ENCODE measurements around the gene PRKCH. TPM values are rescaled to one million over a fixed set of nuclear protein-coding genes. Genes with fewer than 3 reads are reported as not detected.

PRKCH gene
- polyA plus RNA-seq, 3 donors = 3.6 to 6.2 (median 5.4) TPM

GRCh38 chr14:61433828-61434227 is 112.4 kb downstream of the PRKCH start:
- TF ChIP-seq, protein P1, sequence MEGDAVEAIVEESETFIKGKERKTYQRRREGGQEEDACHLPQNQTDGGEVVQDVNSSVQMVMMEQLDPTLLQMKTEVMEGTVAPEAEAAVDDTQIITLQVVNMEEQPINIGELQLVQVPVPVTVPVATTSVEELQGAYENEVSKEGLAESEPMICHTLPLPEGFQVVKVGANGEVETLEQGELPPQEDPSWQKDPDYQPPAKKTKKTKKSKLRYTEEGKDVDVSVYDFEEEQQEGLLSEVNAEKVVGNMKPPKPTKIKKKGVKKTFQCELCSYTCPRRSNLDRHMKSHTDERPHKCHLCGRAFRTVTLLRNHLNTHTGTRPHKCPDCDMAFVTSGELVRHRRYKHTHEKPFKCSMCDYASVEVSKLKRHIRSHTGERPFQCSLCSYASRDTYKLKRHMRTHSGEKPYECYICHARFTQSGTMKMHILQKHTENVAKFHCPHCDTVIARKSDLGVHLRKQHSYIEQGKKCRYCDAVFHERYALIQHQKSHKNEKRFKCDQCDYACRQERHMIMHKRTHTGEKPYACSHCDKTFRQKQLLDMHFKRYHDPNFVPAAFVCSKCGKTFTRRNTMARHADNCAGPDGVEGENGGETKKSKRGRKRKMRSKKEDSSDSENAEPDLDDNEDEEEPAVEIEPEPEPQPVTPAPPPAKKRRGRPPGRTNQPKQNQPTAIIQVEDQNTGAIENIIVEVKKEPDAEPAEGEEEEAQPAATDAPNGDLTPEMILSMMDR (IDR thresholded peaks at IDR 0.05) = no peak
- intact Hi-C loops (cut with micrococcal nuclease) = no loop called here
- no peak for DNase-seq
- no peaks in the 10 kb centered on the region for H4K20me1 ChIP-seq (ENCODE audit: insufficient read depth, low read length)
- H3K4me3 Mint-ChIP-seq = no peak overlapping the region
- H3K9me3 ChIP-seq (replicated peaks in 1 of 2; ENCODE audit: control insufficient read depth in 1 of 2, insufficient read depth in 1 of 2, low read length in 2 of 2) = no peaks in the 10 kb centered on the region
- H3K27ac Mint-ChIP-seq = no peak overlapping the region
- H3K4me1 ChIP-seq (ENCODE audit: control insufficient read depth in 1 of 2, insufficient read depth in 2 of 2, low read length in 2 of 2) = peaks cover 5 to 12% of the 10 kb centered on the region in 2 donors
- peaks cover 1% of the 10 kb centered on the region in 3 donors for H3K27me3 Mint-ChIP-seq (ENCODE audit: low read depth in 3 of 3)
- H3K9ac ChIP-seq (ENCODE audit: insufficient read depth, low read length, poor library complexity, severe bottlenecking) = no peak overlapping the region
- no peaks in the 10 kb centered on the region for H3K36me3 Mint-ChIP-seq
- no peak overlapping the region for H3K27ac ChIP-seq (ENCODE audit: low read depth in 1 of 2, low read length in 2 of 2)
- H3K4me2 ChIP-seq (replicated peaks; ENCODE audit: extremely low read depth, low read length, poor library complexity, severe bottlenecking) = no peak overlapping the region
- H3K36me3 ChIP-seq (replicated peaks in 1 of 2; ENCODE audit: control insufficient read depth in 1 of 2, insufficient read depth in 2 of 2, low read length in 2 of 2) = no peaks in the 10 kb centered on the region
- H3K4me3 ChIP-seq (replicated peaks in 1 of 3; ENCODE audit: low read depth in 2 of 3, low read length in 3 of 3) = no peak overlapping the region
- no CpG with 5 or more reads among the region's 1 CpG for WGBS (ENCODE audit: insufficient coverage)
- H2AFZ ChIP-seq (ENCODE audit: insufficient read depth, low read depth, low read length, poor library complexity, severe bottlenecking) = no peak overlapping the region
- peaks cover 0 to 1% (median 0%) of the 10 kb centered on the region in 7 donors for H3K9me3 Mint-ChIP-seq
- H3K4me1 Mint-ChIP-seq = peaks cover 20% of the 10 kb centered on the region
- H3K79me2 ChIP-seq (ENCODE audit: insufficient read depth, low read length) = no peaks in the 10 kb centered on the region
- H3K27me3 ChIP-seq (ENCODE audit: control insufficient read depth in 2 of 2, insufficient read depth in 2 of 2, low read length in 2 of 2) = no peaks in the 10 kb centered on the region

DNA sequence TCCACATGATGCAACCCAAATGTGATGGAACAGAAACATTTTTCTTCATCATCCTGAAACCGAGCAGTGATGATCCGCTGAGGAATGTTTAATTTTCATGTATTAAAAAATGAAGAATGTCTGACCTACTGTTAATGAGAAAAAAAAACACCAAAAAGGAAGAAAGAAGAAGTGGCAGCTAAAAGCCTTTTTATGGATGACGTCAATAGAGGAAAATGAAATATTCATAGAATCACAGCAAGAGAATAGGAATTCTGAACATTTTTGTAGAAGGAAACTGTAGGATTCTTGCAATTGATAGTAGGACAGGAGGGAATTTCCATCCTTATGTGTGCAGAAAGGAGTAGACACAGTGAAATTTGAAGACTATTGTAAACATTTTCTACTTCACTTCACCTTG is 112.9 kb downstream of the PRKCH start:
- Histone ChIP-seq H3K27ac (ENCODE audit: low read depth in 1 of 2, low read length in 2 of 2) (no peak overlapping the region), H3K9ac (ENCODE audit: insufficient read depth, low read length, poor library complexity, severe bottlenecking) (no peak overlapping the region), H3K27me3 (ENCODE audit: control insufficient read depth in 2 of 2, insufficient read depth in 2 of 2, low read length in 2 of 2) (no peaks in the 10 kb centered on the region), H3K79me2 (ENCODE audit: insufficient read depth, low read length) (no peaks in the 10 kb centered on the region), H3K4me2 (replicated peaks; ENCODE audit: extremely low read depth, low read length, poor library complexity, severe bottlenecking) (no peak overlapping the region), H2AFZ (ENCODE audit: insufficient read depth, low read depth, low read length, poor library complexity, severe bottlenecking) (no peak overlapping the region), H3K4me1 (ENCODE audit: control insufficient read depth in 1 of 2, insufficient read depth in 2 of 2, low read length in 2 of 2) (peaks cover 10 to 17% of the 10 kb centered on the region in 2 donors), H3K9me3 (replicated peaks in 1 of 2; ENCODE audit: control insufficient read depth in 1 of 2, insufficient read depth in 1 of 2, low read length in 2 of 2) (no peaks in the 10 kb centered on the region), H3K4me3 (replicated peaks in 1 of 3; ENCODE audit: low read depth in 2 of 3, low read length in 3 of 3) (no peak overlapping the region), H4K20me1 (ENCODE audit: insufficient read depth, low read length) (no peaks in the 10 kb centered on the region), H3K36me3 (replicated peaks in 1 of 2; ENCODE audit: control insufficient read depth in 1 of 2, insufficient read depth in 2 of 2, low read length in 2 of 2) (no peaks in the 10 kb centered on the region)
- Mint-ChIP-seq H3K27ac (peak overlapping the region in 1 of 7 donors; percentile 5), H3K9me3 (peaks cover 0 to 1% (median 0%) of the 10 kb centered on the region in 7 donors), H3K4me1 (peaks cover 25% of the 10 kb centered on the region), H3K36me3 (no peaks in the 10 kb centered on the region), H3K27me3 (ENCODE audit: low read depth in 3 of 3) (peaks cover 1% of the 10 kb centered on the region in 3 donors), H3K4me3 (no peak overlapping the region)
- no peak for DNase-seq
- TF ChIP-seq, protein P1 (IDR thresholded peaks at IDR 0.05) = no peak
- WGBS (ENCODE audit: insufficient coverage) = no CpG with 5 or more reads among the region's 3 CpGs
- intact Hi-C loops (cut with micrococcal nuclease) = no loop called here

All from CD14-positive monocyte (primary cell).